SK-N-SH treated with all-trans-retinoic acid at 6 μM for 48 hours (cell line): ENCODE results near the gene SAMD4A.

Experiments used
- ATAC-seq: fragments of 200-7000 bp; cut with Tn5 transposase; 3 replicates; pipeline ENCODE4 v1.9.1; 2020; ENCODE audit warnings: mild to moderate bottlenecking, moderate library complexity
- BACH2 ChIP-seq: fragments of 250-450 bp; sonication (Bioruptor Pico); IDR thresholded peaks from 2 replicates; pipeline ENCODE4 v1.9.0; 2021; ENCODE audit warnings: mild to moderate bottlenecking, borderline replicate concordance
- CSDC2 ChIP-seq: fragments of 250-450 bp; sonication (Bioruptor Pico); IDR thresholded peaks from 2 replicates; pipeline ENCODE4 v1.5.0; 2020; ENCODE audit warnings: mild to moderate bottlenecking, moderate library complexity
- ISL1 ChIP-seq: fragments of 250-450 bp; sonication (Bioruptor Pico); IDR thresholded peaks from 2 replicates; pipeline ENCODE4 v2.1.2; 2022; ENCODE audit warnings: mild to moderate bottlenecking, moderate library complexity
- OSR1 ChIP-seq: fragments of 250-450 bp; sonication (Bioruptor Pico); IDR thresholded peaks from 2 replicates; pipeline ENCODE4 v1.8.0; 2022; ENCODE audit warnings: moderate library complexity, mild to moderate bottlenecking, inconsistent platforms
- PPARA ChIP-seq: fragments of 250-450 bp; sonication (Bioruptor Pico); IDR thresholded peaks from 2 replicates; pipeline ENCODE4 v1.5.0; 2020; ENCODE audit warnings: mild to moderate bottlenecking, borderline replicate concordance
- TCF4 ChIP-seq: fragments of 250-450 bp; sonication (Bioruptor Pico); IDR thresholded peaks from 2 replicates; pipeline ENCODE4 v1.8.0; 2021; ENCODE audit warnings: mild to moderate bottlenecking, moderate library complexity, borderline replicate concordance
- ZC3H10 ChIP-seq: fragments of 250-450 bp; sonication (Bioruptor Pico); IDR thresholded peaks from 2 replicates; pipeline ENCODE4 v1.5.1; 2021; ENCODE audit warnings: mild to moderate bottlenecking, moderate library complexity
- ZFP3 ChIP-seq: fragments of 250-450 bp; sonication (Bioruptor Pico); IDR thresholded peaks from 2 replicates; pipeline ENCODE4 v1.5.0; 2020; ENCODE audit warnings: mild to moderate bottlenecking, moderate library complexity
- ZFP30 ChIP-seq: fragments of 450-650 bp; formaldehyde crosslinking; IDR thresholded peaks from 2 replicates; pipeline ENCODE4 v1.5.0; 2022; ENCODE audit warnings: mild to moderate bottlenecking, moderate library complexity
- ZNF565 ChIP-seq: fragments of 450-650 bp; formaldehyde crosslinking; conservative IDR thresholded peaks from 2 replicates; pipeline ENCODE4 v1.5.0; 2020; ENCODE audit warnings: low read depth, mild to moderate bottlenecking, moderate library complexity
- ZNF70 ChIP-seq: fragments of 450-650 bp; formaldehyde crosslinking; IDR thresholded peaks from 2 replicates; pipeline ENCODE4 v1.5.0; 2020; ENCODE audit warnings: mild to moderate bottlenecking, moderate library complexity
- ZNF8 ChIP-seq: fragments of 450-650 bp; formaldehyde crosslinking; IDR thresholded peaks from 2 replicates; pipeline ENCODE4 v1.5.0; 2020; ENCODE audit warnings: mild to moderate bottlenecking, moderate library complexity
- TF ChIP-seq, protein P1 (sequence below): fragments of 250-450 bp; sonication (Bioruptor Pico); IDR thresholded peaks from 2 replicates; pipeline ENCODE4 v1.5.1; 2020; ENCODE audit warnings: low read depth, mild to moderate bottlenecking, moderate library complexity
- TF ChIP-seq, protein P2 (sequence below): fragments of 250-450 bp; sonication (Bioruptor Pico); IDR thresholded peaks from 2 replicates; pipeline ENCODE4 v1.8.0; 2020; ENCODE audit warnings: mild to moderate bottlenecking, moderate library complexity, borderline replicate concordance
- TF ChIP-seq, protein P3 (sequence below): fragments of 250-450 bp; sonication (Bioruptor Pico); IDR thresholded peaks from 2 replicates; pipeline ENCODE4 v1.5.0; 2020; ENCODE audit warnings: mild to moderate bottlenecking, moderate library complexity
- TF ChIP-seq, protein P4 (sequence below): fragments of 250-450 bp; sonication (Bioruptor Pico); IDR thresholded peaks from 2 replicates; pipeline ENCODE4 v1.5.1; 2021; ENCODE audit warnings: mild to moderate bottlenecking, moderate library complexity

Gene SAMD4A

DNA sequence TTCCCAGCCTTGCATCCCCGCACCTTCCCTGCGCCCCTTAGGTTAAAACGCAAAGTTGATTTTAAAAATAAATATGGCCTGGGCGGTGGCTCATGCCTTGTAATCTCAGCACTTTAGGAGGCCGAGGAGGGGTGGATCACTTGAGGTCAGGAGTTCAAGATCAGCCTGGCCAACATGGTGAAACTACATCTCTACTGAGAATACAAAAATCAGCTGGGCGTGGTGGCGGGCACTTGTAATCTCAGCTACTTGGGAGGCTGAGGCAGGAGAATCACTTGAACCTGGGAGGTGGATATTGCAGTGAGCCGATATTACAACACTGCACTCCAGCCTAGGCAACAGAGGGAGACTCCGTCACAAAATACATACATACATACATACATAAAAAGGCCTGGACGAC, 239.7 kb downstream of the SAMD4A start:
- no peak for ATAC-seq
- TF ChIP-seq CSDC2, result no peak
- TF ChIP-seq OSR1 (CRISPR knock-in tag), result no peak
- no peak for TF ChIP-seq ISL1
- TF ChIP-seq ZNF8 (CRISPR knock-in tag), result no peak

DNA sequence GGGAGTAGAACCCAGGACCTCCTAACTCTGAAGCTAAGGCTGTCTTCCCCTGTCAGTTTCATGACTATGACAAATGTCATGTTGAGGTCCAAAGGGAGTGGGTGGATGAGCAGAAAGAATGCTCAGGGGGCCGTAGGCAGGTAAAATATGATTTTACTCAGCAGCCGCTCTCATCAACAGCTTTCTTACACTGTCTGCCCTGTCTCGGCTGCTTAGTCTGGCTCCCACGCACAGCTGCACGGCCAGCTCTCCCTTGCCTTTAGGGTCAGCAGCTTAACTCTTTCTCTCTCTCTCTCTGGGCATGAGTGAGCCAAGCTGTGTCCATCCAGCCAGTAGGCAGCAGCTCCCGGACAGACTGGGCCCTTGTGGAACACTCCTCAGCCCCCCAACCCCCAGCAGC, 240.5 kb downstream of the SAMD4A start:
- ATAC-seq, result no peak

DNA sequence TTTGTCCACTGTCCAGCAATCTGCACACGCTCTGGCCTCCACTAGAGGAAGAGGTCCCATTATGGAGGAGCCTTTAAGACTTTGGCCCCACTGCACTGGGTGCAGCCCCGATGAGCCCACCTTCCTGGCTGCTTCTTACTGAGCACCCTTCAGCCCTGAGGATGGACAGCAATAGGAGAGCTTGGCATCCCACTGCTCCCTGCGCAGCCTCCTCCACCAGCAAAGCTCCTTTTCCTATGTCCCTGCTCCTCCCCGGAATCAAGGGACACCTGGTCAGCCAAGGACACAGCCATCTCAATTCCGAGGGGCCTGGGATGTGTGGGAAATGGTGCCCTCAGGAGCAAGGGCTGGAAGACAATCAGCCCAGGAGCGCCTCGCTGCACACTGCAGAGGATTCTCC, 241.0 kb downstream of the SAMD4A start:
- ATAC-seq, result no peak
- no peak for TF ChIP-seq ZNF8 (CRISPR knock-in tag)
- TF ChIP-seq ZC3H10, result no peak
- TF ChIP-seq BACH2 (CRISPR knock-in tag), result no peak
- TF ChIP-seq OSR1 (CRISPR knock-in tag), result no peak
- TF ChIP-seq ZNF565 (CRISPR knock-in tag), result no peak
- no peak for TF ChIP-seq PPARA (CRISPR knock-in tag)
- TF ChIP-seq ZFP30 (CRISPR knock-in tag), result no peak
- TF ChIP-seq, protein P1, sequence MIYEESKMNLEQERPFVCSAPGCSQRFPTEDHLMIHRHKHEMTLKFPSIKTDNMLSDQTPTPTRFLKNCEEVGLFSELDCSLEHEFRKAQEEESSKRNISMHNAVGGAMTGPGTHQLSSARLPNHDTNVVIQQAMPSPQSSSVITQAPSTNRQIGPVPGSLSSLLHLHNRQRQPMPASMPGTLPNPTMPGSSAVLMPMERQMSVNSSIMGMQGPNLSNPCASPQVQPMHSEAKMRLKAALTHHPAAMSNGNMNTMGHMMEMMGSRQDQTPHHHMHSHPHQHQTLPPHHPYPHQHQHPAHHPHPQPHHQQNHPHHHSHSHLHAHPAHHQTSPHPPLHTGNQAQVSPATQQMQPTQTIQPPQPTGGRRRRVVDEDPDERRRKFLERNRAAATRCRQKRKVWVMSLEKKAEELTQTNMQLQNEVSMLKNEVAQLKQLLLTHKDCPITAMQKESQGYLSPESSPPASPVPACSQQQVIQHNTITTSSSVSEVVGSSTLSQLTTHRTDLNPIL (CRISPR knock-in tag), result no peak
- TF ChIP-seq, protein P2, sequence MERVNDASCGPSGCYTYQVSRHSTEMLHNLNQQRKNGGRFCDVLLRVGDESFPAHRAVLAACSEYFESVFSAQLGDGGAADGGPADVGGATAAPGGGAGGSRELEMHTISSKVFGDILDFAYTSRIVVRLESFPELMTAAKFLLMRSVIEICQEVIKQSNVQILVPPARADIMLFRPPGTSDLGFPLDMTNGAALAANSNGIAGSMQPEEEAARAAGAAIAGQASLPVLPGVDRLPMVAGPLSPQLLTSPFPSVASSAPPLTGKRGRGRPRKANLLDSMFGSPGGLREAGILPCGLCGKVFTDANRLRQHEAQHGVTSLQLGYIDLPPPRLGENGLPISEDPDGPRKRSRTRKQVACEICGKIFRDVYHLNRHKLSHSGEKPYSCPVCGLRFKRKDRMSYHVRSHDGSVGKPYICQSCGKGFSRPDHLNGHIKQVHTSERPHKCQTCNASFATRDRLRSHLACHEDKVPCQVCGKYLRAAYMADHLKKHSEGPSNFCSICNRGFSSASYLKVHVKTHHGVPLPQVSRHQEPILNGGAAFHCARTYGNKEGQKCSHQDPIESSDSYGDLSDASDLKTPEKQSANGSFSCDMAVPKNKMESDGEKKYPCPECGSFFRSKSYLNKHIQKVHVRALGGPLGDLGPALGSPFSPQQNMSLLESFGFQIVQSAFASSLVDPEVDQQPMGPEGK, result no peak
- TF ChIP-seq, protein P3, sequence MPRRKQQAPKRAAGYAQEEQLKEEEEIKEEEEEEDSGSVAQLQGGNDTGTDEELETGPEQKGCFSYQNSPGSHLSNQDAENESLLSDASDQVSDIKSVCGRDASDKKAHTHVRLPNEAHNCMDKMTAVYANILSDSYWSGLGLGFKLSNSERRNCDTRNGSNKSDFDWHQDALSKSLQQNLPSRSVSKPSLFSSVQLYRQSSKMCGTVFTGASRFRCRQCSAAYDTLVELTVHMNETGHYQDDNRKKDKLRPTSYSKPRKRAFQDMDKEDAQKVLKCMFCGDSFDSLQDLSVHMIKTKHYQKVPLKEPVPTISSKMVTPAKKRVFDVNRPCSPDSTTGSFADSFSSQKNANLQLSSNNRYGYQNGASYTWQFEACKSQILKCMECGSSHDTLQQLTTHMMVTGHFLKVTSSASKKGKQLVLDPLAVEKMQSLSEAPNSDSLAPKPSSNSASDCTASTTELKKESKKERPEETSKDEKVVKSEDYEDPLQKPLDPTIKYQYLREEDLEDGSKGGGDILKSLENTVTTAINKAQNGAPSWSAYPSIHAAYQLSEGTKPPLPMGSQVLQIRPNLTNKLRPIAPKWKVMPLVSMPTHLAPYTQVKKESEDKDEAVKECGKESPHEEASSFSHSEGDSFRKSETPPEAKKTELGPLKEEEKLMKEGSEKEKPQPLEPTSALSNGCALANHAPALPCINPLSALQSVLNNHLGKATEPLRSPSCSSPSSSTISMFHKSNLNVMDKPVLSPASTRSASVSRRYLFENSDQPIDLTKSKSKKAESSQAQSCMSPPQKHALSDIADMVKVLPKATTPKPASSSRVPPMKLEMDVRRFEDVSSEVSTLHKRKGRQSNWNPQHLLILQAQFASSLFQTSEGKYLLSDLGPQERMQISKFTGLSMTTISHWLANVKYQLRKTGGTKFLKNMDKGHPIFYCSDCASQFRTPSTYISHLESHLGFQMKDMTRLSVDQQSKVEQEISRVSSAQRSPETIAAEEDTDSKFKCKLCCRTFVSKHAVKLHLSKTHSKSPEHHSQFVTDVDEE (CRISPR knock-in tag), result no peak

More for the DNA sequence above, 240.5 kb downstream of the SAMD4A start:
- TF ChIP-seq OSR1 (CRISPR knock-in tag) (no peak), PPARA (CRISPR knock-in tag) (no peak), ZNF70 (CRISPR knock-in tag) (no peak), TCF4 (CRISPR knock-in tag) (no peak), ZNF8 (CRISPR knock-in tag) (no peak), ZFP3 (CRISPR knock-in tag) (no peak)
- TF ChIP-seq, protein P4, sequence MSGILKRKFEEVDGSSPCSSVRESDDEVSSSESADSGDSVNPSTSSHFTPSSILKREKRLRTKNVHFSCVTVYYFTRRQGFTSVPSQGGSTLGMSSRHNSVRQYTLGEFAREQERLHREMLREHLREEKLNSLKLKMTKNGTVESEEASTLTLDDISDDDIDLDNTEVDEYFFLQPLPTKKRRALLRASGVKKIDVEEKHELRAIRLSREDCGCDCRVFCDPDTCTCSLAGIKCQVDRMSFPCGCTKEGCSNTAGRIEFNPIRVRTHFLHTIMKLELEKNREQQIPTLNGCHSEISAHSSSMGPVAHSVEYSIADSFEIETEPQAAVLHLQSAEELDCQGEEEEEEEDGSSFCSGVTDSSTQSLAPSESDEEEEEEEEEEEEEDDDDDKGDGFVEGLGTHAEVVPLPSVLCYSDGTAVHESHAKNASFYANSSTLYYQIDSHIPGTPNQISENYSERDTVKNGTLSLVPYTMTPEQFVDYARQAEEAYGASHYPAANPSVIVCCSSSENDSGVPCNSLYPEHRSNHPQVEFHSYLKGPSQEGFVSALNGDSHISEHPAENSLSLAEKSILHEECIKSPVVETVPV (CRISPR knock-in tag), result no peak

DNA sequence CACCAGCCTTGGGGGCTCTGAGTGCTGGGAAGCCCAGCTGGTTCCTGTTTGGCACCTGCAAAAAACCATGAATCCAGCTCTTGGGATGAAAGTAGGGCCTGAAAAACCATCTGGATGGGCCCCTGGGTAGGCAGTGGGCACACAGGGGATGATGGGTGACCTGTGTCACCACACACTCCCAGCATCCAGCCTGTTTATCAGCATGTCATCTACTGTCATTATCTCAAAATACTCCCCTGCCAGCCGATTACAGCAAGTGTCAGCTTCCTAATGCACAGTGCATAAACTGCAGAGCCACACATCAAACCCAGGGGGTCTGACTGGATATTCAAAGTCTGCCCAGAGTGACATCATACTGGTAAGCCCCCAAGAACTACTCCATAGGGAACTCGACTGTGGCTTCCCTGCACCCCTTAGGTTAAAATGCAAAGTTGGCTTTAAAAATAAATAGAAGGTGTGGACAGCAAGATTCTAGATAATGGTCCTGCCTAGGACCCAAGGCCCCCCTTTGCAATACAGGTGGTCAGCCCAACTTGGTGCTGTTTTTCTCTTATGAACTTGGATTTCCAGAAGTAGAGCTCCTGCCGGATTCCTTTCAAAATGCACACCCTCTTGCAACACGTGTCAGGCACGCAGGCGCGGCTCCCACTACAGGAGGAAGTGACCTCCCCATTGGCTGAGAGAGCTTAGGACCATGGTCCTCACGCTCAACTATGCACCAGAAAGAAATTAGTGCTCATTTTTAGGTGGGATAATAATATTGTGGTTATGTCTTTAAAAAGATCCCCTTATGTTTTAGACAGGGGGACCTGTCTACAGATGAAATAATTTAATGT, 241.6 kb downstream of the SAMD4A start:
- ATAC-seq, result no peak
- TF ChIP-seq, protein P3 (CRISPR knock-in tag), result 0 out of 2 replicates have a peak, but pooled peaks have one; percentile 30
- no peak for TF ChIP-seq TCF4 (CRISPR knock-in tag)
